Iris pigment epithelial cell (primary cell): Measurements from ENCODE around the gene HSPA1A.
A peak's percentile ranks its signal among the peaks of the same experiment; 100 is the strongest.

Experiments used
- DNase-seq: peaks from one replicate; pipeline ENCODE4 v3.0.0-alpha.2; 2011; ENCODE audit warnings: low read depth

HSPA1A gene

DNA sequence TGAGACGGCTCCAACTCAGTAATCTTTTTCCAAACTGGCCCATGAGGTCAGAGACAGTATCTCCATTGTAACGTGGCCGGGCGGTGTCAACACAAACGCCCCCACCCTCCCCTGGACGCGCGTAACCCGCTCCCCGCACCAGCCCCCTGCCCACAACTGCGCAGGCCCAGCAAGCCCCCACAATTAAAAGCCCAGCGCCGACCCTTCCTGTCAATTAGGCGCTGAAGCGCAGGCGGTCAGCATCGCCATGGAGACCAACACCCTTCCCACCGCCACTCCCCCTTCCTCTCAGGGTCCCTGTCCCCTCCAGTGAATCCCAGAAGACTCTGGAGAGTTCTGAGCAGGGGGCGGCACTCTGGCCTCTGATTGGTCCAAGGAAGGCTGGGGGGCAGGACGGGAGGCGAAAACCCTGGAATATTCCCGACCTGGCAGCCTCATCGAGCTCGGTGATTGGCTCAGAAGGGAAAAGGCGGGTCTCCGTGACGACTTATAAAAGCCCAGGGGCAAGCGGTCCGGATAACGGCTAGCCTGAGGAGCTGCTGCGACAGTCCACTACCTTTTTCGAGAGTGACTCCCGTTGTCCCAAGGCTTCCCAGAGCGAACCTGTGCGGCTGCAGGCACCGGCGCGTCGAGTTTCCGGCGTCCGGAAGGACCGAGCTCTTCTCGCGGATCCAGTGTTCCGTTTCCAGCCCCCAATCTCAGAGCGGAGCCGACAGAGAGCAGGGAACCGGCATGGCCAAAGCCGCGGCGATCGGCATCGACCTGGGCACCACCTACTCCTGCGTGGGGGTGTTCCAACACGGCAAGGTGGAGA, at the start of gene HSPA1A, which contains the start of gene HSPA1L:
HSPA1A (plus strand) TSS at position 519 of the 814 bp plus-strand sequence; CDS start at position 733, 214 bp downstream.
HSPA1L (minus strand) TSS at position 259 of the 814 bp plus-strand sequence. CDS start 3,311 bp downstream, outside the sequence.
- DNase-seq = peak; percentile 94

DNA sequence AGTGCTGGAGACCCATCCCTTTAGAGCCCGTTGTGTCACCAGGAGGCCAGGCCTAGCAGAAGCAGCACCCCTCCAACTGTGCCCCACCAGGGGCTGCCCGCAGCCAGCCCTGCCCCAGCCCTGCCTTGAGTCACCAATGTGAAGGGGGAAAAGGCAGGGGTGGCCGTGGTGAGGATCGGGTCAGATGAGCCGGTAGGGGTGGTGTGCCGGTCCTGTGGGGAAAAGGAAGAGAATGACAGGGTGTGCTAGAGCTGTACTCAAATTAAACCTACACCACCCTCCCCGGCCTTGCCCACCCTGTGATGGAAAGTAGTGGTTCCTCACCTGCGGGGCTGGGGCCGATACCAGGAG, 49.8 kb upstream of the HSPA1A start:
- no peak for DNase-seq

DNA sequence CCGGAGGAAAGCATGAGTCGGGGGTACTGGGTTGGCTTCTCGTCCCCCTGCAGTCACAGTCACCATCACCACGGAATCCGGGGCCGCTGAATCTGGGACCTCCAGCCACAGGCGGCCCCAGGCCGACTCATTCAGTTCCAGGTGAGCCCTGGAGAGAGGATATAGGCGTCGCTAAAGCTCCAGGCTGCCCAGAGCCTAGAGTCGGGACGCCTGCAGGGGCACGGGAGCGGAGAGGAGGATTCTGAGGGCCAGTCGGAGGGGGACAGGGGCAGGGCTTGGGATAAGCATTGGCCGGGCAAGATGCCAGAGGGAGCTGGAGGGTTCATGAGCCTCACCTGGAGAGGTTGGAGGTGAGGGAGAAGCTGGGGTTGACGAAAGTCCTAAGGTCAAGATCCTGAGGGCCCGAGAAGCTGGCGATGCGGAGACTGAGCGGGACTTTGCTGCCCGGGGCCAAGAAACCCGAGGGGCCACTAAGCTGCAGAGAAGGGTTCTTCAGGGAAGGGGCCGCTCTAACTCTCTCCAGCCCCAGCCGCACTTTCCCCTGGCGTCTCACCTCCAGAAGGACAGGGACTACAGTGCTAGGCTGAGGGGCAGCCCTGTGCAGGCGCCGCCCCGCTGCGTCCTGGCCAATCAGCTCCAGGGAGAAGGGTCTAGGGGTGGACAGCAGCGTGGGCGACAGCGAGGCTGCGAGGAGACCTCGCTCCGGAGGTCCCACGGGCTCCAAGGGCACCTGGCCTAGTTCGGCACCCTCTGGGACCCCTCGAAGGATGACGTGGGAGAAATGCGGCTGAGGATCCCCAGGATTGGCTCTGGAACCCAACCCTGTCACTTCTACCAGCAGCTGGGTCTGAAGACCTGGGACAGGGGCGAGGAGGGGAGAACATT, 49.2 kb upstream of the HSPA1A start:
- DNase-seq = no peak

DNA sequence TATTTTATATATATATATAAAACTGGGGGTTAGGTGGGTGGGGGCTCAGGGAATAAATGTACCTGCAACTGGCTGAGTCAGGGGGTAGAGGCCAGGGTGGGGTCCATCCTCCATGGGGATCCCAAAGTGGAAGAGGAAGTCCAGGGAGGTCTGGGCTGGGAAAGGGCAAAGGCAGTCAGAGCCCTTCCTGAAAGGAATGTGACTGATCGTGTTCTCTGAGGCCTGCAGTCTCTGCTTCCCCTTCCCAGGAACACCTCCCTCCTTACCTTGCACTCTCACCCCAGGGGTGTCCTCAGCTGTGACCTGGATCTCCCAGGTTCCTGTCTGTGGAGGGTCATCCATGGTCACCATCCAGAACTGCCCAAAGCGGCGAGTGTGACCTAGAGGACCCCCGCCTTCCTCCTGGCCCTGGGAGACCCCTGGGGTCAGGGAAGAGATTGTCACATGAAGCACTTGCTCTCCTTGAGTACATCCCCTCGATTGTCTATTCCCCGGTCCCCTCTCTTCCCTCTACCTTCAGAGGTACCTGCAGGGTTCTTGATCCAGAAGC, 48.2 kb upstream of the HSPA1A start:
- no peak for DNase-seq

DNA sequence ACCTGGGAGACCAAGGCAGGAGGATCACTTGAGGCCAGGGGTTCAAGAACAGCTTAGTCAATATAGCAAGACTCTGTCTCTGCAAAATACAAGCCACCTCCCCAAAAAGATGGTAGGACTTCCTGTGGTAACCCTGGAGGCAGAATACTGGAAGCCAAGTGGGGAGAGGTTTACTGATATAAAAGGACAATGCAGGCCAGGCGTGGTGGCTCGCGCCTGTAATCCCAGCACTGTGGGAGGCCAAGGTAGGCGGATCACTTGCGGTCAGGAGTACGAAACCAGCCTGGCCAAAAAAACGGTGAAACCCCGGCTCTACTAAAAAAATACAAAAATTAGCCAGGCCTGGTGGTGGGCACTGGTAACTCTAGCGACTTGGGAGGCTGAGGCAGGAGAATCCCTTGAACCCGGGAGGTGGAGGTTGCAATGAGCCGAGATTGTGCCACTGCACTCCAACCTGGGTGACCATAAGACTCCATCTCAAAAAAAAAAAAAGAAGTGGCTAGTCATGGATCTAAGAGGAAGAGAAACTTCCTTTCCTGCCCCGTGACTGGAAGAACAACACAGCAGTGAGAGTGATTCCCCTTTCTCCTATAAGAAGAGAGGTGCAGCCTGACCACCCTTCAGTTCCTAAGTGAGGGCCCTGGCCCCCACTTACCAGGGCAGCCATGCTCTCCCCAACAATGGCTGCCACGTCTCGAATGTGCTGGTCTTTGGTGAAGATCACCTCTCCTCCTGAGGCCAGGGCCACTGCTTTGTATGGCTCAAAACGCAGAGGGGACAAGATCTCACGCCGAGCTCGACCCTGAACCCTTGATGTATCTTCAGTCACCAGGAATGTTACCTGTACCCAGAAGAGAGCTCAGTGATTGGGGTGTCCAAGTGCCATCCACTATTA, 46.7 kb upstream of the HSPA1A start:
- no peak for DNase-seq

DNA sequence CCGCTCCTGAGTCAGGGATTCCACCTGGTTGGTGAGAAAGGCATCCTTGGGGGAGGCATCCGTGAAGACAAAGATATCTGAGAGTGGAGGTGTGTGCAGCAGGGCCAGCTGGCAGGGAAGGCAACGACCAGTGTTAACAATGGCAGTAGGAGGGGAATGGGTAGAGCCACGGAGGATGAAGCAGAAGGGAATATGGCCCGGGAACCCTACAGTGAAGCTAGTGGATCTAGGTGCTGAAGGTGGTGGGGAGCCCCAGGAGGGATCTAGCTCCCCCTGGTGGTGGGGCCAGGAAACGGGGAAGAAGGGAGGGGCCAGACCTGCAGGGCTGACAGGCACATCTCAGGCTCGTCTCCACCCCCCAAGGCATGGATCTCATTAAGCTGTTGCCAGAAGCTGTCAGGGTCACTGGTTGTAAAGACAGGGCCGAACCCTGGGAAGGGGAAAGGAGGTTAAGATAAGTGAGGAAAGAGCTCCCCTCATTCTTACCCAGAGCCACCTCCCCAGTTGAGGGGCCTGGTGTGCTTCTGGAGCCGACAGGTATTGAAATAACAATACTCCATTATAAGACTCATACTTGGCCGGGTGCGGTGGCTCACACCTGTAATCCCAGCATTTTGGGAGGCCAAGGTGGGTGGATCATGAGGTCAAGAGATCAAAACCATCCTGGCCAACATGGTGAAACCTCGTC, 45.5 kb upstream of the HSPA1A start:
- DNase-seq = peak; percentile 53

DNA sequence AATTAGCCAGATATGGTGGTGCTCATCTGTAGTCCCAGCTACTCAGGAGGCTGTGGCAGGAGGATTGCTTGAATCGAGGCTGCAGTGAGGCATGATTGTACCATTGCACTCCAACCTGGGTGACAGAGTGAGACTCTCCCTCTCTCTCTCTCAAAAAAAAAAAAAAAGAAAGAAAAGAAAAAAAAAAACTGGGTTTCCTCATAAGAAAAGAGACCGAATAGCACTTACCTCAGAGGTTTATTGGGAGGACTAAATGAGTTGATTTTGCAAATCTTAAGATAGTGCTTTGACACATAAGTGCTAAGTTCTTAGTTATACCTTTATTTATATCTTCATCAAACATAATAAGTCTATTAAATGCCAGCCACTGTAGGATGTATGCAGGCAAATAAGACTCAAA, 44.5 kb upstream of the HSPA1A start:
- no peak for DNase-seq

DNA sequence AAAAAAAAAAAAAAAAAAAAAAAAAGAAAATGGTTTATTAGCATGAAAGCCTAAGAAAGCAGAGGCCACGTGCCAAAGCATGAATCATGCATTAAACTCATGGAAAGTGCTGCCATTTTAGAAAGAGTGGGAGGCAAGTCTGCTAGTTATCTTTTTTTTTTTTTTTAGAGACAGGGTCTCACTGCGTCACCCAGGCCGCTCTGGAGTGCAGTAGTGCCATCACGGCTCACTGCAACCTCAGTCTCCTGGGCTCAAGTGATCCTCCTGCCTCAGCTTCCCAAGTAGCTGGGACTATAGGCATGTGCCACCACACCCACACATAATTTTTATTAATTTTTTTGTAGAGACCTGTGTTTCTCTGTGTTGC, 43.4 kb upstream of the HSPA1A start:
- peak; percentile 29 for DNase-seq

DNA sequence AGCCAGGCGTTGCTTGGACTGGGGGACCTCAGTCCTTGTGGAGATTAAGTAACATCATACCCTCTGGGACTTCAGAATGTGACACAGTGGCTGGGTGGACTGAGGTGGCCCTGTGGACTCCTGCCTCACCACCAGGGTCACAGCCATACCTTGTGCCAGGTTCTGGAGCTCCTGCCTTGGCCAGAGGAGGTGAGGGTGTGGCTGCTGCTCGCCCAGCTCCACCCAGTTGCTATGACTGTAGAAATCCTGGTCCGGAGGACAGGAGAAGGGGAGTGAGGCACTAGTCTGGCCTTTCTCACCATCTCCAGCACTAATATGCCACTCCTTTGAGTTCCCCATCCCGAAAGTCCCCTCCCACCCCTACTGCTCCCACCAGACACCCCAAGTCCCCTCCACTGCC, 40.2 kb upstream of the HSPA1A start:
- no peak for DNase-seq

DNA sequence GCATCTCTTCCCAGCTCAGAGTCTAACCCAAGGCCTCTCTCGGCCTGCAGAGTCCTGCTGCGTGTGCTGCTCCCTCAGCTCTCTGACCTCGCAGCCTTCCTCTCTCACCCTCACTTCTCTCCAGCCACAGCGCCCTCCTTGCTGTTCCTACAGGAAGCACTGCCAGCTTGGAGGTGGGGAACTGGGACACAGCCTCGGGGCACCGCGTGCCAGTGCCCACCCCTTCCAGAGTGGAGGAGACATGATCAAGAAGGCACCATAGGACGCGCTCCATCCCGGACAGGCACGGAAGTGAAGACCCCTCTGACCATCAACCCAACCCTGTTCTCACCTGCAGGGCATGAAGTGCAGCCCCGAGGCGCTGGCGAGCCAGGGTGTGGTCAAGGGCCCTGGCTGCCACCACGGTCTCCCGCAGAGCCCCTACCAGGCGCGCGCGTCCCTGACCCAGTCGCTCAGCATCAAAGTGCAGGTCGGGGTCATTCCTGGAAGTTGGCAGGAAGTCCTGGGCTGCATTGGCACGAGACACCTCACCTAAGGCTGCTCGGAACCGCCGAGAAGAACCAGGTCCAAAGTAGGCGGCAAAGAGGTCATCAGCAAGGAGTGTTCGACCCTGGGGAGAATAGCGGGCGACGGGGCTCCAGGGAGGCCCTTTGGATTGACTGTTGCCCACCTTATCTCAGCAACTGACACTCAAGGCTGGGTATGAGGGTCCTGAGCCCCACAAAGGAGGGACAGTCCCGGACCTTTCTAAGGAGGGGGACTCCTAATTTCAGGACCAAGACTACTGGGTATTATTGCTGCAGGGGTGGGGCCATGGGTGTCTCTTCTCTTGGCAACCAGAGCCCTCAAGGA, 39.5 kb upstream of the HSPA1A start:
- DNase-seq = no peak

DNA sequence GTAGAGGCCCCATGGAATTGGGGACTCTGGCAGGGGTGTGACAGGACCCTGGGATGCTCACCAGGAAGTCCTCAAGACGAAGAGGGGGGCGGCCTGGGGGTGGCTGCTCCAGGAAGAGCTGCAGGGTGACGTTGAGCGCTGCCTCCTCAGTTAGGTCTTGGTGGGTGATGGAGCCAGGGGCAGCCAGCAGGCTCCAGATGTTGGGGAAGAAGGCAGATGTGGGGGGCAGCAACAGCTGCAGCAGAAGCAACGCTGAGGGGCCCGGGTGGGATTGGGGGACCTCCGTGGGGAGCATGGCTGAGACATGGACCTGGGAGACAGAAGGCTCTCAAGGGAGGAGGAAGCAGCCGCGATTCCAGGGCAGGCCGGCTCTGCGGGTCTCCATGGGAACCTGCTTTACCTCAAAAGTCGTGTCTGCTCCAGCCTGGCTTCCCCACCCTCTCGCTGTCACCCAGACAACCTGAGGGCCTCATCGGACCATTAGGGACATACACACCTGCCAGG, 38.8 kb upstream of the HSPA1A start:
- DNase-seq = no peak

DNA sequence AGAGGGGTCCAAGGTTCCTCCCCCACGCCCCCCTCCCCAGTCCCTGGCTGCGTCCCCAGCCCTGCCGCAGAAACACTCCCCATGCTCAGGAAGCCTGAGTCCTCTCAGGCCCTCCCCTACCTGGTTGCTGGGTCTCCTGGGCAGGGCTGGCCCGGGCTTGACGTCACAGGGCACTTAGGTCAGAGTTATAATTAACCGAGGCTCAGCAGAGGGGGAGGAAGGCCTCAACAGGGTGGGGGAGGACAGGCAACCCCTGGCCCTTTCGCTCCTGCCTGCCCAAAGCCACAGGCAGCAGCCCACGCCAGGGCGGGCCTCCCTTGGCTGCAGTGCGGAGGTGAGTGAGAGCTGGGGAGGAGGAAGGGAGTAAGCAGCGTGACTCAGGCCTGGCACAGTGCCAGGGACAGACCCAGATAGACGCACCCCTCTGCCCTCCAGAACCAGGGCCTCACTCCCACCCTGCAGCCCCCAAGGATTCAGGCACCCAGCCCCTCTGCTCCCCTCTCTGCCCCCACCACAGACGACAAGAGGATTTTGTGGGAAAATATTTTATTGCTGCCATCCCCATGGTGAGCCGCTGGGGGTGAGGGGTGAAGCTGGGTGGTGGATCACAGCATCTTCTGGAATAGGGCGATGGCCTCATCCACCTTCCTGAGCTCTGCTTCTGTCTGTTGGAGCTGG, 38.2 kb upstream of the HSPA1A start, which contains the start of gene VWA7:
VWA7 (minus strand) TSS at position 340 of the 678 bp plus-strand sequence. CDS start 549 bp downstream, outside the sequence.
- DNase-seq = peak; percentile 73

DNA sequence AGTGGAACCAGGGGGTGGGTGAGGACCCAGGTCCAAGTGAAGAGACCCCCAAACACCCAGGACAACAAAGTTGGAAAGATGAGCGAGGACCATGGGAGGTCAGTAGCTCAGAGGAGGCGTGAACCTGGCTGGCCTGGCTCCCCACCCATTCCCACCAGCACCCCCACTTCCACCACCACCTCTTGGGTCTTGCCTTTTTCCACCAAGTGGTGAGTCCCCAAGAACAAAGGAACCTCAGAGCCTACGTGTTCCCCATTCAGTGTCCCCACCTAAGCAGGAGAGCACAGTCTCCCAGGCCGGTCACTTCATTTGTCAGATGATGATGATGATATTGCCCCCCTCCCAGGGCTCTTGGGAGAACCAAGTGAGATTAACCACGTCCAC, 37.7 kb upstream of the HSPA1A start:
- DNase-seq = no peak

DNA sequence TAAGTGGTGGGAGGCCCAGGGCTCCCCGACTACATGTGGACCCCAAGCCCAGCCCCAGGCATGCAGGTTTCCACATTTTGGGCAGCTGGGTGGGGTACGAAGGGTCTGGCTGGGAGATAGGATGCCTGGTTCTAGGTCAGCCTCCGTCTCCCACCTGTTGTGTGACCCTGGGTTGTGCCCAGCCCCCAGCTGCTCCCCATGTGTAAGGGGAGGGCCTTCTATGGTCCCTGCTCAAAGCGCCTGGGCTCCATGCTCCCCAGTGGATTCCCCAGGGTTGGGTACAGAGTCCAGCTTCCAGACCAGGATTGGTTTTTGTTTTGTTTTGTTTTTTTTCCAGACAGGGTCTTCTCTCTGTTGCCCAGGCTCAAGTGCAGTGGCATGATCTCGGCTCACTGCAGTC, 37.1 kb upstream of the HSPA1A start:
- no peak for DNase-seq

DNA sequence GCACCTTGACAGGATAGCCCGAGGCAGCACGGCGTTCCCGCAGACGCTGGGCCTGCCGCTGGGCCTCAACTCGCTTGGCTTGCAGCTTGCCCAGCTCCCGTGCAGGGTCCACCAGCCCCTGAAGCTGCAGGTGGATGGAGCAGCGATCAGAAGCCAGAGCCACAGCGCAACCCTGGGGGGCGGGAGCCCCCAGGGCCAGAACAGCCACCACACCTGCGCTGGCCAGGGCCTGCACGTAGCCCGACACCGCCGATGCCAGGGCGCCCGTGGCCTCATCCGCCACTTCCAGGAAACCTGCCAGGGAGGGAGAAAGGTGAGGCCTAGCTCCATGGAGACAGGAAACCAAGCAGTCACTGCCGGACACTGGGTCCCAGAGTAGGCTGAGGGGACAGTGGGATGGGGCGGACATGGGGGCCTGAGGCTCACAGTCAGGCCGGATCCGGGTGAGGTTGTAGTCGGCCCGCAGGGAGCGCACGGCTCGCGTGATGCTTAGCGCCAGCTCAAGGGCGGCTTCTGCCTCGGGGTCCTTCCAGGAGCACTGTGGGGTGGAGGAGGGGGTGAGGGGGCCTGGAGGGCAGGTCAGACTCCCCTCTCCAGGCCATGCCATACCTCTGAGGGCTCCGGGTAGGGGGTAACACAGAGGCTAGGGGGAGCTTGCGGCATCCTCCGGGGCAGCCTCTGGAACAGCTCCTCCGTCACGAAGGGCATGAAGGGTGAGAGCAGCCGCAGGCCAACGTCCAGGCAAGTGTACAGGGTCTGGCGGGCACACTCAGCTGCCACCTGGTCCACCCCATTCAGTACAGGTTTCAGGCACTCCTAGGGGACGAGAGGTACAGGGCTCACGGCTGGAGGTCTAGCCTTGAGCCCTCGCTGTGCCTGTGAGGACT, 36.1 kb upstream of the HSPA1A start:
- no peak for DNase-seq

DNA sequence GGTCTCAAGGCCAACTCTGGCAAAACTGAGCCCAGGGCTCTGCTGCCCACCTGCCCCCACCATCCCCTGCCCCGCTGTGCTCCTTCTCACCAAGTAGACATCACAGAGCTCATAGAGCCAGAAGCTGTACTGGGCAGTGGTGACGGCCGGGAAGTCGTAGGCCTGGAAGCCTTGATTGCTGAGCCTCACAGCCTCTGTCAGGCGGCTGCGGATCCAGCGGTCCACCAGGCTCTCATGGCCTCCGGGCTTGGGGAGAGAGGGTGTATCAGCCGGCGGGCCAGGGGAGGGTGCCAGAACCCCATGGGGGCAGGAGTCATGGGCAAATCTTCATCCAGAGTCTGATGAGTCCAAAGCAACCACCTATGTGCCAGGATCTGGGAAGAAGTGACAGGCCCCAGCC, 35.4 kb upstream of the HSPA1A start:
- DNase-seq = no peak

DNA sequence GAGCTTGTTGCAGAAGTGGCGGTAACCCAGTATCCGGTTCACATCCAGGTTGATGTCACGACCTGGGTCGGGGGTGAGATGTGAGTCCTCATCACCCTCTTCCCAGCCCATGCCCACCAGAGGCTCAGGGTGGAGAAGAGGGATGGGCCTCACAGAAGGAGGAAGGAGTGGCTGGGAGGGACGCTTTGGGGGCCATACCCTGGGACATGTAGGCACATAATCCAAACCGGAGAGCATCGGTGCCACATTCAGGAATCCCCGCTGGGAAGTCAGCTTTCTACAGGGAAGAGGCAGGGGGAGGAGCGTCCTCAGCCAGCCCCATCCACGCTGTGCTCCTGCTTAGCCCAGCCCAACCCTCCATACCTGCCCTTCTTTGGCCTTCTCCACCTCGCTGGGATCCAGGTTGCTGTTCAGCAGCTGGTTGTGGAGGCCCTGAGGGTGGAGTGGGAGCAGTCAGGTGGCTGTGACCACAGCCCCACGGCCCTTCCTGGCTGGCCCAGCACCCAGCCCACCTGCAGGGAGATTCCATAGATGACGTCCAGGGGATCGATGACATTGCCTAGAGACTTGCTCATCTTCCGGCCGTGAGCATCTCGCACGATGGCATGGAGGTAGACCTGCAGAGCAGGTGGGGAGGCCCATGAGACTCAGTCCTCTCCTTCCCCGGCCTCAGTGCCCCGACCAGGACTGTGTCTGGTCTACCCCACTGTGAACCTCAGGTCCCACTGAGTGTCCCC, 34.7 kb upstream of the HSPA1A start:
- no peak for DNase-seq
